Measurements from ENCODE around the gene FGF4. TPM values are rescaled to one million over a fixed set of nuclear protein-coding genes. Genes with fewer than 3 reads are reported as not detected.

Gene FGF4
- total RNA-seq, 4 donors from 2014 or later: not detected

DNA sequence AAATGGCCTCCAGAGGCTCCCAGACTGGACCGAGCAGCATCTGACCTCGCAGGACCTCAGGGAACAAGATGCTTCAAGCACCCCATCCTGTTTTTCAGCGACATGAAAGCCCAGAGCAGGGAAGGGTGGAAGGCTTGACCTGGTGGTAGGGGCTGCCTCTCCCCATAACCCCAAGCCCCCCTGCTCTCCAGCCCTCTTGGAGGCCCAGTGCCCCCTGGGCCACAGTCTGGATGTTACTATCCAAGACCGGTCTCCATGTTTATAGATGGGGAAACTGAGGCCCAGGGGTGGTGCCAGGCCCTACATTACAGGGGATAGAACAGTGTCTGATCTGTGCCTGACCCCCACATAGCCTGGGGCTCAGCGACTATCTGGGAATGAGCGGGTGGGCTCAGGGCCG is 37.1 kb upstream of the FGF4 start:
- TF ChIP-seq EP300 (IDR thresholded peaks at IDR 0.05; ENCODE audit: low read depth): no peak
- in situ Hi-C loops (cut with MboI; ENCODE audit: low pct_ligation_motif_present in 1 of 4, low pct_unique_long_range_greater_than_20kb in 1 of 4, low sequenced_read_pairs in 3 of 4) (no loop called here), intact Hi-C loops (cut with DNase I; ENCODE audit: low total_unique reads) (no loop called here)
- Histone ChIP-seq H3K4me1 (no peaks in the 10 kb centered on the region), H3K9me3 (no peaks in the 10 kb centered on the region), H3K27ac (no peak overlapping the region), H3K36me3 (no peaks in the 10 kb centered on the region), H3K4me3 (no peak overlapping the region), H3K27me3 (peaks cover 37% of the 10 kb centered on the region)
- WGBS, 2 donors (ENCODE audit: low coverage in 1 of 2): 89% methylated on average over 6 of the region's 7 CpGs; no CpG with 5 or more reads in 1 of the 2 donors
- no peak for DNase-seq

DNA sequence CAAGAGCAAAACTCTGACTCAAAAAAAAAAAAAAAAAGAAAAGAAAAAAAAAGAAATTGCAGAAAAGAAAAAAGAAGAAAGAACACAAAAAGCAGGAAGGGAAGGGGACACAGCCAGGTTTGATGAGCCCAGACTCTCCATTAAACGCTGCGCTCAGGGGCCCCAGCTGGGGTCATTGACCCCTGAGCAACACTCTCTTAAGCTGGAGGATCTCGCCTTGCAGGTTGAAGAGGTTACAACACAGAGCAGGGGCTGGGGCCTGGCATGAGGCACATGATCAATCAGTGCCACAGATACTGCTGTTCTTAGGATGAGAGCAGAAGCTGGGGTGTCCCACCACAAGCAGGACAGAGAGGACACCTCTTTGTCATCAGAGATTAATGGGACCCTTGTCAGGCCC is 36.3 kb upstream of the FGF4 start:
- Histone ChIP-seq H3K27ac (no peak overlapping the region), H3K27me3 (peaks cover 29% of the 10 kb centered on the region), H3K36me3 (no peaks in the 10 kb centered on the region), H3K4me3 (no peak overlapping the region), H3K9me3 (no peaks in the 10 kb centered on the region), H3K4me1 (no peaks in the 10 kb centered on the region)
- WGBS, 2 donors (ENCODE audit: low coverage in 1 of 2): 60 to 64% methylated on average over 2 to 3 of the region's 3 CpGs
- intact Hi-C loops (cut with DNase I; ENCODE audit: low total_unique reads) (no loop called here), in situ Hi-C loops (cut with MboI; ENCODE audit: low pct_ligation_motif_present in 1 of 4, low pct_unique_long_range_greater_than_20kb in 1 of 4, low sequenced_read_pairs in 3 of 4) (no loop called here)
- TF ChIP-seq, protein P1, sequence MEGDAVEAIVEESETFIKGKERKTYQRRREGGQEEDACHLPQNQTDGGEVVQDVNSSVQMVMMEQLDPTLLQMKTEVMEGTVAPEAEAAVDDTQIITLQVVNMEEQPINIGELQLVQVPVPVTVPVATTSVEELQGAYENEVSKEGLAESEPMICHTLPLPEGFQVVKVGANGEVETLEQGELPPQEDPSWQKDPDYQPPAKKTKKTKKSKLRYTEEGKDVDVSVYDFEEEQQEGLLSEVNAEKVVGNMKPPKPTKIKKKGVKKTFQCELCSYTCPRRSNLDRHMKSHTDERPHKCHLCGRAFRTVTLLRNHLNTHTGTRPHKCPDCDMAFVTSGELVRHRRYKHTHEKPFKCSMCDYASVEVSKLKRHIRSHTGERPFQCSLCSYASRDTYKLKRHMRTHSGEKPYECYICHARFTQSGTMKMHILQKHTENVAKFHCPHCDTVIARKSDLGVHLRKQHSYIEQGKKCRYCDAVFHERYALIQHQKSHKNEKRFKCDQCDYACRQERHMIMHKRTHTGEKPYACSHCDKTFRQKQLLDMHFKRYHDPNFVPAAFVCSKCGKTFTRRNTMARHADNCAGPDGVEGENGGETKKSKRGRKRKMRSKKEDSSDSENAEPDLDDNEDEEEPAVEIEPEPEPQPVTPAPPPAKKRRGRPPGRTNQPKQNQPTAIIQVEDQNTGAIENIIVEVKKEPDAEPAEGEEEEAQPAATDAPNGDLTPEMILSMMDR (IDR thresholded peaks at IDR 0.05): no peak
- no peak for TF ChIP-seq POLR2AphosphoS5 (IDR thresholded peaks at IDR 0.05)
- TF ChIP-seq POLR2A (IDR thresholded peaks at IDR 0.05): no peak
- TF ChIP-seq EP300 (IDR thresholded peaks at IDR 0.05; ENCODE audit: low read depth): no peak
- DNase-seq: no peak

DNA sequence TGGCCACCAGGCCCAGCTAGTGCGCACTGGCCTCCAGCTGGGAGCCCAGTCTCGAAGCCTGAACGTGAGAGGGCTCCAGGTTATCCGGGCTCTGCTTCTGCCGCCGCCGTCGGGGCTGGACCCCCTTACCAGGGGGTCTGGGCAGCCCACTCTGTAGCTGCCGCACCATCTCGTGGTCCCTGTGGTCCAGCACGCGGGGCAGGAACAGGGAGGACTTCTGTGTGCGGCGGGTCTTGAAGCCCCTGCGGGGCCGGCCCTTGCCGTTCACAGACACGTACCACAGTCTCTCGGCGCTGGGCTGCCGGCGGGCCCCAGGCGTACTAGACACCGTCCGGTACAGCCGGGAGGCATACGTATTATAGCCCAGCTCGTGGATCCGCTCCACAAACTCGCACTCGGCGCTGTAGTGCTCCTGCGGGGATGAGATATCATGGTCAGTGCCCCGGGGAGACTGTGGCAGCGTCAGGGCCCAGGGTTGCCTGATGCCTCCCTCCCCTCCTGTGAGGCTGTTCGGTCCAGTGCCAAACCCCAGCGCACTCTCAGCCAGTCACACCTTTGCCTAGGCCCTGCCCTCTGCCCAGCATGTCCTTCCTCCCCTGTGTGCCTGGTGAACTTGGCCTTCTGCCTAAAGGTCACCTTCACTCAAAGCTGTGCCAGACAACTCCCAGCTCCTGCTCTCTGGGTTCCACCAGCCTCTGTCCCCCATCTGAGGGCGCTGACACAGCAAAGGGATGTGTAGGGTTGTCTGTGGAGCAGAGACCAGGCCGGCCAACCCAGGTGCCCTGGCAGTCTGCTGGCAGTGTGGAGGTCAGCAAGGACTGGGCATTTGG is 35.4 kb upstream of the FGF4 start:
- H3K9me3 ChIP-seq: no peaks in the 10 kb centered on the region
- intact Hi-C loops (cut with DNase I; ENCODE audit: low total_unique reads): no loop called here
- H3K27ac ChIP-seq: no peak overlapping the region
- 95% methylated on average over 33 of the region's 39 CpGs; no CpG with 5 or more reads in 1 of the 2 donors for WGBS, 2 donors (ENCODE audit: low coverage in 1 of 2)
- TF ChIP-seq, protein P1 (IDR thresholded peaks at IDR 0.05): no peak
- no peak for TF ChIP-seq POLR2AphosphoS5 (IDR thresholded peaks at IDR 0.05)
- TF ChIP-seq POLR2A (IDR thresholded peaks at IDR 0.05): no peak
- TF ChIP-seq EP300 (IDR thresholded peaks at IDR 0.05; ENCODE audit: low read depth): no peak
- no peaks in the 10 kb centered on the region for H3K36me3 ChIP-seq
- in situ Hi-C loops (cut with MboI; ENCODE audit: low pct_ligation_motif_present in 1 of 4, low pct_unique_long_range_greater_than_20kb in 1 of 4, low sequenced_read_pairs in 3 of 4): no loop called here
- H3K4me1 ChIP-seq: no peaks in the 10 kb centered on the region
- DNase-seq: no peak
- H3K4me3 ChIP-seq: no peak overlapping the region
- H3K27me3 ChIP-seq: peaks cover 20% of the 10 kb centered on the region

DNA sequence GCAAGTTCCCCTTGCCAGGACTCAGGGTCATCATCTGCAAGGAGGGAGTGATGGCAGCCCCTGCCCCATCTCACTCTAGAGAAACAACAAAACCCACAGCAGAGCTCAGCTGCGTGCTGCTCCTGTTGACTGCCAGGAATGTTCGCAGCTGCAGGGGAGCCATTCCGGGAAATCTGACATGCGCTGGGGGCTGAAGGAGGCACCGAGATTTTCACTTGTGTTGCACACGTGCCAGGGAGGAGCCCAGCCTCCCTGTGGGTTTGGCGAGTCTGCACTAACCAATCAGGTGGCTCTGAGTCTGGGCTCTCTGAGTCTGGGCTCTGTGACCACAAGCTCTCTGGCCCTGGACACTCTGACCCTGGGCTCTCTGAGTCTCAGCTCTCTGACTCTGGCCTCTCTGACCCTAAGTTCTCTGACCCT is 33.5 kb upstream of the FGF4 start:
- intact Hi-C loops (cut with DNase I; ENCODE audit: low total_unique reads): no loop called here
- DNase-seq: no peak
- no peak overlapping the region for H3K27ac ChIP-seq
- TF ChIP-seq, protein P1 (IDR thresholded peaks at IDR 0.05): no peak
- TF ChIP-seq POLR2A (IDR thresholded peaks at IDR 0.05) (no peak), POLR2AphosphoS5 (IDR thresholded peaks at IDR 0.05) (no peak), EP300 (IDR thresholded peaks at IDR 0.05; ENCODE audit: low read depth) (no peak)
- WGBS, 2 donors (ENCODE audit: low coverage in 1 of 2): 53% methylated on average over 3 of the region's 7 CpGs; no CpG with 5 or more reads in 1 of the 2 donors
- H3K4me1 ChIP-seq: no peaks in the 10 kb centered on the region
- no peaks in the 10 kb centered on the region for H3K36me3 ChIP-seq
- H3K27me3 ChIP-seq: peaks cover 7% of the 10 kb centered on the region
- no peaks in the 10 kb centered on the region for H3K9me3 ChIP-seq
- H3K4me3 ChIP-seq: no peak overlapping the region
- in situ Hi-C loops (cut with MboI; ENCODE audit: low pct_ligation_motif_present in 1 of 4, low pct_unique_long_range_greater_than_20kb in 1 of 4, low sequenced_read_pairs in 3 of 4): no loop called here

Data from transverse colon (tissue), 4 donors.